Left cardiac atrium (tissue), 4 donors: Measurements from ENCODE around the gene DDO. TPM values are rescaled to one million over a fixed set of nuclear protein-coding genes. Genes with fewer than 3 reads are reported as not detected.
"Not testable (repeated sequence)": the region's sequence is repeated elsewhere in the genome, so short reads cannot be mapped to it uniquely, and the experiment has no call there.

Experiments used
- ATAC-seq, 2 donors: fragments of 200-7000 bp; cut with Tn5 transposase; one replicate each; pipeline ENCODE4 v1.9.1; 2020; ENCODE audit warnings: mild to moderate bottlenecking in 2 of 2, moderate library complexity in 2 of 2
- DNase-seq: peaks from one replicate; pipeline ENCODE4 v3.0.0-alpha.2; 2020
- intact Hi-C, 2 donors: fragments of 100-400 bp; cut with DNase I; formaldehyde crosslinking; loops; one replicate each; pipeline versions ENCODE4 v1.14.1 to v1.15.1; 2022 to 2023
- long read RNA-seq: library from polyadenylated mRNA; unstranded; transcript quantifications from one replicate; pipeline ENCODE4 v2.0.0, GENCODE V29; 2021
- total RNA-seq, 2 donors: library from RNA; stranded (reverse); fragmentation: NEBNext Ultra II Directional; extraction: Animal tissue kit (Norgen Biotek cat#: 25700); gene quantifications; one replicate each; pipeline ENCODE4 v1.2.1, GENCODE V29; 2021
- donor health status: DM: no; HTN: yes; CAD: no.
- donor health status: DM: no; HTN: yes; CAD: no; lungs with severe emphysema.
- donor health status: DM: yes; HTN: yes; CAD: no.
- donor health status: Dilated cardiomyopathy.

DDO gene, protein sequence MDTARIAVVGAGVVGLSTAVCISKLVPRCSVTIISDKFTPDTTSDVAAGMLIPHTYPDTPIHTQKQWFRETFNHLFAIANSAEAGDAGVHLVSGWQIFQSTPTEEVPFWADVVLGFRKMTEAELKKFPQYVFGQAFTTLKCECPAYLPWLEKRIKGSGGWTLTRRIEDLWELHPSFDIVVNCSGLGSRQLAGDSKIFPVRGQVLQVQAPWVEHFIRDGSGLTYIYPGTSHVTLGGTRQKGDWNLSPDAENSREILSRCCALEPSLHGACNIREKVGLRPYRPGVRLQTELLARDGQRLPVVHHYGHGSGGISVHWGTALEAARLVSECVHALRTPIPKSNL
- total RNA-seq, result 10 to 100 TPM in 1 of 2 donors, 1 to 10 TPM in 1; 7.9 to 12.9 TPM
- long read RNA-seq, transcript DDO-201 (4 exons, 1,953 nt), result minor isoform, 12 of 26 reads
- long read RNA-seq, transcript DDO-202 (5 exons, 2,130 nt), result major isoform, 13 of 26 reads
- long read RNA-seq, partial matches to known transcripts, result 0 of 26 reads
- long read RNA-seq, other reads (novel, unspliced or antisense), result 1 of 26 reads

- intact Hi-C loops, result no loop called here
- ATAC-seq (peak; percentile 95), DNase-seq (peak; percentile 82)
Measured at GRCh38 chr6:110415086-110415916, at the start of gene DDO. Gene DDO (minus strand): TSS chr6:110415575. CDS start chr6:110413462, 2,113 bp downstream.

DNA sequence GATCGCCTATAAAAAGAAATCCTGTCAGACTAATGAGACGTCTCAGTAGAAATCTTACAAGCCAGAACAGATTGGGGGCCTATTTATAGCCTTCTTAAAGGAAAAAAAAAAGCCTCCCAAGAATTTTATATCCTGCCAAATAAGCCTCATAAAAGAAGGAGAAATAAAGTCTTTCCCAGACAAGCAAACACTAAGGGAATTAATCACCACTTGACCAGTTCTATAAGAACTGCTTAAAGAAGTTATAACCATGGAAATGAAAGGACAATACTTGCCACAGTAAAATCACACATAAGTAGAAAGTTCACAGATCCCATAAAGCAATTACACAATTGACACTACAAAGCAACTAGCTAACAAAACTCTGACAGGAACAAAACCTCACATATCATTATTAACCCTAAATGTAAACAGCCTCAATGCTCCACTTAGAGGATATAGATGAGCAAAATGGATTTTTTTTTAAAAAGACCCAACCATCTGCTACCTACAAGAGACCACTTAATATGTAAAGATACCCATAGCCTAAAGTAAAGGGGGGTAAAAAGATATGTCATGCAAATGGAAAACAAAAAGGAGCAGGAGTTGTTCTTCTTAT is 47.6 kb upstream of the DDO start:
- intact Hi-C loops, result no loop called here
- DNase-seq (no peak), ATAC-seq (no peak)

GRCh38 chr6:110461376-110461775 is 46.0 kb upstream of the DDO start:
- no peak for DNase-seq
- no peak for ATAC-seq
- intact Hi-C loops, result no loop called here

DNA sequence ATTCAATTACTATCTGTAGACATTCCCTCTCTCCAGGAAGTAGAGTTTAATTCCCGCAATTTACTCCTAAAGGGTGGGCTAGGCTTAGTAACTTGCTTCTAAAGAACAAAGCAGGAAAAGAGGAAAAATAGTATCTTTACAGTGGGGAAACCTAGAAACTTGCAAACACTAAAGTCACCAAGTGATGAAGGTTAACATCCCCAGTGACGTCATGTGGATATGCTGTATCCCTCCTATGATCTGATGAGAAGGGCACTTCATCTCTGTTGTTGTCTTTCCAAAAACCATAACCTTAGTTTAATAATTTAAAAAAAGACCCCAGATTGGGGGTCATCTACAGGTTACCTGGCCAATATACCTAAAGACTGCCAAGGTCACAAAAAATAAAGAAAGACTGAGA is 43.8 kb upstream of the DDO start:
- no peak for ATAC-seq
- intact Hi-C loops, result no loop called here
- no peak for DNase-seq

DNA sequence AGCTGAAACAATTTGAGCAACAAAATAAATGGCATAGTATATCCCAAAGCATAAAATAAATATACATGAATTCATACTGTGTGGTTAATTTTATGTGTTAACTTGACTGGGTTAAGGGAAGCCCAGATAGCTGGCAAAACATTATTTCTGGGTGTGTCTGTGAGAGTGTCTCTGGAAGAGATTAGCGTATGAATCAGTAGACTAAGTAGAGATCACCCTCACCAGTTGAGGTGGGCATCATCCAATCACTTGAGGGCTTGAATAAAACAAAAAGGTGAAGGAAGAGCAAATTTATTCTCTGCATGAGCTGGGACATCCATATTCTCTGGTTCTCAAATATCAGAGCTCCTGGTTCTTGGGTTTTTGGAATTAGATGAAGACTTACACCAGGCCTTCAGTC is 43.1 kb upstream of the DDO start:
- DNase-seq (no peak), ATAC-seq (no peak)
- intact Hi-C loops, result no loop called here

GRCh38 chr6:110457567-110458175 is 42.3 kb upstream of the DDO start:
- DNase-seq, intact Hi-C loops, ATAC-seq: not testable (repeated sequence)

- intact Hi-C loops, result no loop called here
- ATAC-seq (no peak), DNase-seq (no peak)
Measured at GRCh38 chr6:110456694-110457093, 41.3 kb upstream of the DDO start.

GRCh38 chr6:110449541-110449895 is 34.1 kb upstream of the DDO start:
- peak in 1 of 2 donors; percentile 39 for ATAC-seq
- no peak for DNase-seq
- intact Hi-C loops, result no loop called here

DNA sequence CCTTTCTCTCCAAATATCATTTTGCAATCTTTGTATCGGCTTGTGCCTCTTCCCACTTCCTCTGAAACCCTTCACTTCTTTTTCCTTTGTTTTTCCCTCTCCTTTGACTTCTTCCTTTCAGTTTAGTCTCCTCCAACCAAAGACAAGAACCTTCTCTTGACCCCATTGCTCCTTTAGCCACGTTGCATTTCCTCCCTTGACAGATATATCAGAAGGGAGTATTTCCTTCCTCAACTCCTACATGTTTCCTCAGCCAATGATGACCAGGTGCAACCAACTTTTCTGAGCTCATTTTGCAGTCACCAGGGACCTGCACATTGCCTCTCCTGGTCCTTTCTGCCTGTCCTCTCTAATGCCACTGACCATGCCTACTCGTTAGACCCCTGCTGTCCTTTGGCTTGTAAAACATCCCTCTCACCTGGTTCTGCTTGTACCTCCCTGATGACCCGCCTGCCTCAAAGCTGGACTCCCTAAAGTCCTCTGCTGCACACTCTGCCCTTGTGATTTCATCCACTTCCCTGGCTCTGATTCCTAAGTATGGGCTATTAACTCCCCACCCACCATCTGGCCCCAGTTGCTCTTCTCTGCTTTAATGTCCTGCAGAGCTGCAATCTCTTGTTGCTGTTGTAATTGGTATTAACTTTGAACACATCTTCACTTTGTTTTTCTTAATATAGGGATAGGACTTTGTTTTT is 33.6 kb upstream of the DDO start:
- DNase-seq (no peak), ATAC-seq (no peak)
- intact Hi-C loops, result no loop called here

DNA sequence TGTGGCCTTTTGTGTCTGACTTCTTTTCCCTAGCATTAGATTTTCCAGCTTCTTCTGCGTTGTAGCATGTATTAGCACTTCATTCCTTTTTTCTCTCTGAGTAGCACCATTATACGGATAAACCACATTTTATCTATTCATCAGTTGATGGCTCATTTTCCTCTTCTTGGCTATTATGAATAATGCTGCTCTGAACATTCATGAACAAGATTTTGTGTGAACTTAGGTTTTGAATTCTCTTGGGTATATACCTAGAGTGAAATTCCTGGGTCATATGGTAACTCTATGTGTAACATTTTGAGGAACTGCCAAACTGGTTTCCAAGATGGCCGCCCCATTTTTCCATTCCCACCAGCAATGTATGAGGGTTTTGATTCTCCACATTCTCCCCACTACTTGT is 32.4 kb upstream of the DDO start:
- DNase-seq (no peak), ATAC-seq (no peak)
- intact Hi-C loops, result no loop called here

DNA sequence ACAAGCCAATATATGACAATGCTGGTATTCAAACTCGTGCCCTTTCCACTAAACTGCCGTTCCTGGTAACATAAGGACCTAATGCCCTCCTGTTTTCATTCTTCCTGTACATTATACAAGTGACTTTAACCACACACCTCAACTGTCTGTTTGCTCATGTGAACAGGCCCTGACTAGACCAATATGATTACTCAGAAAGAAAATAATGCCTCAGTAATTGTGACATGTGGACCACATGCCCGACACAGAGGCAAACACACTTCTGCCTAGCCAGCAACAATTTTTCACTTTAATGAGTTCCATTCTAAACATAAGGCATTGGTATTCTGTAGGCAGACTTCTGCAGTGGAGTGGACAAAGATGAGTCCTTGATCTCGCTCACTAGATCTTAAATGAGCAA is 31.0 kb upstream of the DDO start:
- ATAC-seq (no peak), DNase-seq (no peak)
- intact Hi-C loops, result no loop called here

GRCh38 chr6:110440026-110440425 is 24.7 kb upstream of the DDO start:
- intact Hi-C loops, result no loop called here
- DNase-seq (no peak), ATAC-seq (no peak)

DNA sequence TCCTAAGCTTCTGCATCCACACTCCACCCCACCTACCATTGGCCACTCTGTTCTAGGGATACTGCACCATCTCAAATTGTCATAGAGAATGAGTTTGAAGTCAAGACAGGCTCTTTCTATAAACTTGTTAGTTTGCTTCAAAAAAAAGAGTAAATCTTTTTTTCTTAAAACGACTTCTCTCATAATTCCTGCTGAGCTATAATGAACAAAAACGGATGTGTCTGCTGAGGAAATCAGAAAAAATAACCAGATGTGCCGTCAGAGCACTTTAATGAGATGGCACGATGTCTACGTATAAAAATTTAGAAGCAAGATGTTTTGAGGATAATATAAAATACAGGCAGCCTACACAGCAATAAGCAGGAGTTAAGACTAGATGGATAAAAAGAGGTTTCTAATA is 24.0 kb upstream of the DDO start:
- intact Hi-C loops, result no loop called here
- DNase-seq, result no peak
- no peak for ATAC-seq

GRCh38 chr6:110434961-110435602 is 19.7 kb upstream of the DDO start:
- DNase-seq (no peak), ATAC-seq (no peak)
- intact Hi-C loops, result no loop called here

DNA sequence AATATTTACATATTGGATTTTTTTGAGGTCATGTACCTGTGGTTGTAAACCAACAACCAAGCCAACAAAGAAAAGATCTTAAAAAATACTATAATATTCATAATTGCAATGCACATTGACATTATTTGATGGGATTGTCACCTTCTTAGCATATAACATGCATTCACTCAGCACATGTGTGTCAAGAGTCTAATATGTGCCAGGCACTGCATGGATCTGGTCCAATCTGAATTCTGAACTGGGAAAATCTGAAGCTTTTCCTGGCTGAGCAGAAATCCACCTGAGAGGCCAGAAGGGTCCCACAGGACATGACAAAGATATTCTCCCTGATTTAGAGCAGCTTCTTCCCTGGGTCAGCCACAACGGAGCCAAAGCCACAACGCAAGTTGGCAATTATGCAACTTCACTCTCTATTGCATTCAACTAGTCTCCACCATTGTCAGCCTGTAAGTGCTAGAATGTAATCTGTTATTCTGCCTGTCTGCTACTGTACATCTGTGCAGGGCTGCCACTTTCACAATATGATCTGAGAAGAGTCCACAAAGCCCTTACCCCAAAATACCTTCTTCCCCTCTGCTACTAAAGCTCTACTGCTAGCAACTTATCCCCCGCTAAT is 17.0 kb upstream of the DDO start:
- intact Hi-C loops, result no loop called here
- DNase-seq (no peak), ATAC-seq (no peak)

GRCh38 chr6:110430741-110431140 is 15.4 kb upstream of the DDO start:
- intact Hi-C loops, result no loop called here
- DNase-seq (no peak), ATAC-seq (no peak)

GRCh38 chr6:110430236-110430635 is 14.9 kb upstream of the DDO start:
- DNase-seq (no peak), ATAC-seq (no peak)
- intact Hi-C loops, result no loop called here

- no peak for ATAC-seq
Measured at GRCh38 chr6:110428153-110428552, 12.8 kb upstream of the DDO start.

More at GRCh38 chr6:110428153-110428552, 12.8 kb upstream of the DDO start:
- intact Hi-C loops, result no loop called here
- DNase-seq, result no peak
